HepG2 (cell line): ENCODE results near the gene NEAT1. TPM values are rescaled to one million over a fixed set of nuclear protein-coding genes. Genes with fewer than 3 reads are reported as not detected.

Experiments used
- CAMTA2 ChIP-seq: sonication (generic); formaldehyde crosslinking; IDR thresholded peaks from 2 replicates; pipeline ENCODE4 v1.4.0; 2020; ENCODE audit warnings: mild to moderate bottlenecking, missing genetic modification reagents, borderline replicate concordance
- HMG20A ChIP-seq: IDR thresholded peaks from 2 replicates; pipeline ENCODE4 v1.6.1; 2016; ENCODE audit warnings: borderline replicate concordance
- HMG20B ChIP-seq: conservative IDR thresholded peaks from 2 replicates; pipeline ENCODE4 v1.6.1; 2016; ENCODE audit warnings: missing genetic modification reagents, missing compliant biosample characterization
- LCORL ChIP-seq, 2 experiments: fragments of 450-650 bp in 1 of 2; sonication (generic) in 1 of 2; formaldehyde crosslinking in 1 of 2; IDR thresholded peaks; 2 replicates each; pipeline versions ENCODE4 v1.5.0 to v1.6.1; 2017 to 2020; ENCODE audit warnings: antibody characterized with exemption in 1 of 2, missing genetic modification reagents in 1 of 2
- MBD4 ChIP-seq: IDR thresholded peaks from 2 replicates; pipeline ENCODE4 v1.6.1; 2012; ENCODE audit warnings: low read length, inconsistent platforms, borderline replicate concordance
- MED8 ChIP-seq: sonication (generic); formaldehyde crosslinking; IDR thresholded peaks from 2 replicates; pipeline ENCODE4 v1.8.1; 2023; ENCODE audit warnings: mild to moderate bottlenecking, missing genetic modification reagents; ENCODE audit not compliant: insufficient replicate concordance
- REXO4 ChIP-seq: sonication (generic); formaldehyde crosslinking; IDR thresholded peaks from 2 replicates; pipeline ENCODE4 v1.8.0; 2022; ENCODE audit warnings: missing genetic modification reagents, mild to moderate bottlenecking, borderline replicate concordance
- SMARCE1 ChIP-seq: fragments of 450-650 bp; IDR thresholded peaks from 2 replicates; pipeline ENCODE4 v1.6.1; 2017; ENCODE audit warnings: borderline replicate concordance
- SNAPC2 ChIP-seq: sonication (generic); formaldehyde crosslinking; IDR thresholded peaks from 2 replicates; pipeline ENCODE4 v1.8.1; 2022; ENCODE audit warnings: mild to moderate bottlenecking, missing genetic modification reagents
- TARDBP ChIP-seq: sonication (generic); formaldehyde crosslinking; IDR thresholded peaks from 2 replicates; pipeline ENCODE4 v1.8.0; 2022; ENCODE audit warnings: mild to moderate bottlenecking, missing genetic modification reagents
- TFDP1 ChIP-seq: IDR thresholded peaks from 2 replicates; pipeline ENCODE4 v1.6.1; 2016; ENCODE audit warnings: missing compliant biosample characterization, missing genetic modification reagents, borderline replicate concordance
- ZFX ChIP-seq: sonication (generic); formaldehyde crosslinking; IDR thresholded peaks from 2 replicates; pipeline ENCODE4 v1.4.0; 2020; ENCODE audit warnings: mild to moderate bottlenecking, low read depth, missing genetic modification reagents, moderate library complexity
- ZNF326 ChIP-seq: sonication (generic); formaldehyde crosslinking; IDR thresholded peaks from 2 replicates; pipeline ENCODE4 v1.4.0; 2020; ENCODE audit warnings: missing genetic modification reagents, borderline replicate concordance
- ZNF564 ChIP-seq: sonication (generic); formaldehyde crosslinking; IDR thresholded peaks from 2 replicates; pipeline ENCODE4 v1.8.1; 2023; ENCODE audit warnings: mild to moderate bottlenecking, missing genetic modification reagents
- ZSCAN31 ChIP-seq: sonication (generic); formaldehyde crosslinking; IDR thresholded peaks from 2 replicates; pipeline ENCODE4 v1.5.0; 2020; ENCODE audit warnings: low read depth, mild to moderate bottlenecking, missing genetic modification reagents
- polyA plus RNA-seq, 8 experiments: library from polyadenylated mRNA; depleted of rRNA in 3 of 8; stranded (reverse) in 7 of 8; unstranded in 1 of 8; fragments of >200 nt; fragmentation: Illumina TruSeq in 4 of 8; extraction: Trizol in 4 of 8; gene quantifications; 2 replicates each; pipeline versions ENCODE4 v1.2.1 to v1.2.3, GENCODE V29; 2011 to 2016; ENCODE audit warnings: low read depth in 4 of 8, missing spikeins in 1 of 8, mixed read lengths in 1 of 8; ENCODE audit not compliant: insufficient read depth in 1 of 8
- total RNA-seq, 5 experiments: library from RNA; depleted of rRNA; stranded (reverse); fragments of >200 nt; fragmentation: Illumina TruSeq; extraction: Trizol; gene quantifications; 2 replicates each; pipeline ENCODE4 v1.2.3, GENCODE V29; 2016; ENCODE audit warnings: low read depth in 1 of 5
- TF ChIP-seq, protein P1 (sequence below): sonication (generic); formaldehyde crosslinking; IDR thresholded peaks from 2 replicates; pipeline ENCODE4 v1.4.0; 2020; ENCODE audit warnings: missing genetic modification reagents, borderline replicate concordance
- TF ChIP-seq, protein P2 (sequence below): sonication (generic); formaldehyde crosslinking; IDR thresholded peaks from 2 replicates; pipeline ENCODE4 v1.4.0; 2020; ENCODE audit warnings: low read depth, mild to moderate bottlenecking, missing genetic modification reagents
- TF ChIP-seq, protein P3 (sequence below): sonication (generic); formaldehyde crosslinking; IDR thresholded peaks from 2 replicates; pipeline ENCODE4 v1.8.1; 2023; ENCODE audit warnings: mild to moderate bottlenecking, missing genetic modification reagents
- TF ChIP-seq, protein P4 (sequence below): sonication (generic); formaldehyde crosslinking; IDR thresholded peaks from 2 replicates; pipeline ENCODE4 v1.9.0; 2022; ENCODE audit warnings: missing genetic modification reagents, mild to moderate bottlenecking, borderline replicate concordance

NEAT1 gene
- total and polyA plus RNA-seq, 2 of the 13 experiments (the other 11 are each of a cell fraction or from before 2014, with no cell fraction given): 20.5 to 41.2 TPM

DNA sequence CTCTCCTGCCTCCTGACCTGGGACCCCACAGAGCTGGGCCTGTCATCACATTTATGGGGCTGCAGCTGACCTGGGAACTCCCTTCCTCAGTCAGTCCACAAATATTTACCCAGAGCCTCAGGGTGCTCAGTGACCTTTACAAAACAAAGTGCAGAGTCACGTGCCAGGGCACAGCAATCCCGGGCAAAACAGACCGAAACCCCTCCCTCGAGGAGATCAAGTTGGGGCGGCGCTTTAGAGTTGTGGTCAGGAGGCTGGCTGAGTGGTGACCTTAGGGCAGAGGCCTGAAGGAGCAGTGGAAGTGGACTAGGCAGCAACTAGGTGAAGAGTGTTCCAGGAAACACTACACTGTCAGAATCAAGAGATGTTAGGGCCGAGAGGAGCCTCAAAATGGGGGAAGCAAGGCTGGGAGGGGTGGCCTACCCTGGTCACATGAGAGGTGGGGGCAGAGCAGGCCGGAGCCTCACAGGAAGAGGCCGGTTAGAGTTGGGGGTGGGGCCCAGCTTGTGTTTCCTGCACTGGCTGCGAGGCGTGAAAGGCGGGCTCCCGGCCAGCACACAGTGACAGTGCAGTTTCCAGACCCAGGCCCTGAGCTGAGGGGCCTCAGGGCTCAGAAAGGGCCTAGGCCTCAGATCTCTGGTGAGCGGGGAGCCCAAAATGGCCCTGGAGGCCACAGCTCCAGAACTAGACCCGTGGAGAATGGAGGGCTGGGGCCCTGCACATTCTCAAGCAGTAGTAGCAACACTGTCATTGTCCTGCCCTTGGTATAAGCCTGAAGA is 3.7 kb upstream of the NEAT1 start (continued):
- TF ChIP-seq, protein P1, sequence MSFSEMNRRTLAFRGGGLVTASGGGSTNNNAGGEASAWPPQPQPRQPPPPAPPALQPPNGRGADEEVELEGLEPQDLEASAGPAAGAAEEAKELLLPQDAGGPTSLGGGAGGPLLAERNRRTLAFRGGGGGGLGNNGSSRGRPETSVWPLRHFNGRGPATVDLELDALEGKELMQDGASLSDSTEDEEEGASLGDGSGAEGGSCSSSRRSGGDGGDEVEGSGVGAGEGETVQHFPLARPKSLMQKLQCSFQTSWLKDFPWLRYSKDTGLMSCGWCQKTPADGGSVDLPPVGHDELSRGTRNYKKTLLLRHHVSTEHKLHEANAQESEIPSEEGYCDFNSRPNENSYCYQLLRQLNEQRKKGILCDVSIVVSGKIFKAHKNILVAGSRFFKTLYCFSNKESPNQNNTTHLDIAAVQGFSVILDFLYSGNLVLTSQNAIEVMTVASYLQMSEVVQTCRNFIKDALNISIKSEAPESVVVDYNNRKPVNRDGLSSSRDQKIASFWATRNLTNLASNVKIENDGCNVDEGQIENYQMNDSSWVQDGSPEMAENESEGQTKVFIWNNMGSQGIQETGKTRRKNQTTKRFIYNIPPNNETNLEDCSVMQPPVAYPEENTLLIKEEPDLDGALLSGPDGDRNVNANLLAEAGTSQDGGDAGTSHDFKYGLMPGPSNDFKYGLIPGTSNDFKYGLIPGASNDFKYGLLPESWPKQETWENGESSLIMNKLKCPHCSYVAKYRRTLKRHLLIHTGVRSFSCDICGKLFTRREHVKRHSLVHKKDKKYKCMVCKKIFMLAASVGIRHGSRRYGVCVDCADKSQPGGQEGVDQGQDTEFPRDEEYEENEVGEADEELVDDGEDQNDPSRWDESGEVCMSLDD (CRISPR knock-in tag): peak; percentile 95; the same call in 1 of the 2 replicates
- no peak for TF ChIP-seq REXO4 (CRISPR knock-in tag)
- TF ChIP-seq, protein P2, sequence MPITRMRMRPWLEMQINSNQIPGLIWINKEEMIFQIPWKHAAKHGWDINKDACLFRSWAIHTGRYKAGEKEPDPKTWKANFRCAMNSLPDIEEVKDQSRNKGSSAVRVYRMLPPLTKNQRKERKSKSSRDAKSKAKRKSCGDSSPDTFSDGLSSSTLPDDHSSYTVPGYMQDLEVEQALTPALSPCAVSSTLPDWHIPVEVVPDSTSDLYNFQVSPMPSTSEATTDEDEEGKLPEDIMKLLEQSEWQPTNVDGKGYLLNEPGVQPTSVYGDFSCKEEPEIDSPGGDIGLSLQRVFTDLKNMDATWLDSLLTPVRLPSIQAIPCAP (CRISPR knock-in tag): 0 out of 2 replicates have a peak, but pooled peaks have one; percentile 7
- TF ChIP-seq TFDP1 (CRISPR knock-in tag): peak; percentile 28; the same call in 1 of the 2 replicates
- TF ChIP-seq ZNF564 (CRISPR knock-in tag): peak; percentile 81; the same call in 1 of the 2 replicates
- peak; percentile 96 for TF ChIP-seq TARDBP
- TF ChIP-seq HMG20B (CRISPR knock-in tag): peak; percentile 84
- no peak for TF ChIP-seq MBD4
- TF ChIP-seq HMG20A (CRISPR knock-in tag): peak; percentile 93
- TF ChIP-seq SMARCE1: no peak
- TF ChIP-seq MED8: peak; percentile 98
- TF ChIP-seq SNAPC2: peak; percentile 88; the same call in 1 of the 2 replicates
- no peak for TF ChIP-seq ZNF326 (CRISPR knock-in tag)
- TF ChIP-seq, protein P3, sequence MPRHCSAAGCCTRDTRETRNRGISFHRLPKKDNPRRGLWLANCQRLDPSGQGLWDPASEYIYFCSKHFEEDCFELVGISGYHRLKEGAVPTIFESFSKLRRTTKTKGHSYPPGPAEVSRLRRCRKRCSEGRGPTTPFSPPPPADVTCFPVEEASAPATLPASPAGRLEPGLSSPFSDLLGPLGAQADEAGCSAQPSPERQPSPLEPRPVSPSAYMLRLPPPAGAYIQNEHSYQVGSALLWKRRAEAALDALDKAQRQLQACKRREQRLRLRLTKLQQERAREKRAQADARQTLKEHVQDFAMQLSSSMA (CRISPR knock-in tag): peak; percentile 18; the same call in 1 of the 2 replicates
- no peak for TF ChIP-seq CAMTA2 (CRISPR knock-in tag)
- peak; percentile 98 for TF ChIP-seq ZFX
- TF ChIP-seq ZSCAN31 (CRISPR knock-in tag): peak; percentile 80
- TF ChIP-seq, protein P4, sequence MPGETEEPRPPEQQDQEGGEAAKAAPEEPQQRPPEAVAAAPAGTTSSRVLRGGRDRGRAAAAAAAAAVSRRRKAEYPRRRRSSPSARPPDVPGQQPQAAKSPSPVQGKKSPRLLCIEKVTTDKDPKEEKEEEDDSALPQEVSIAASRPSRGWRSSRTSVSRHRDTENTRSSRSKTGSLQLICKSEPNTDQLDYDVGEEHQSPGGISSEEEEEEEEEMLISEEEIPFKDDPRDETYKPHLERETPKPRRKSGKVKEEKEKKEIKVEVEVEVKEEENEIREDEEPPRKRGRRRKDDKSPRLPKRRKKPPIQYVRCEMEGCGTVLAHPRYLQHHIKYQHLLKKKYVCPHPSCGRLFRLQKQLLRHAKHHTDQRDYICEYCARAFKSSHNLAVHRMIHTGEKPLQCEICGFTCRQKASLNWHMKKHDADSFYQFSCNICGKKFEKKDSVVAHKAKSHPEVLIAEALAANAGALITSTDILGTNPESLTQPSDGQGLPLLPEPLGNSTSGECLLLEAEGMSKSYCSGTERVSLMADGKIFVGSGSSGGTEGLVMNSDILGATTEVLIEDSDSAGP (CRISPR knock-in tag): peak; percentile 89
- TF ChIP-seq LCORL (IDR thresholded peaks at IDR 0.05): peak; percentile 59; the same call in 1 of the 2 replicates
- peak; percentile 92 for TF ChIP-seq LCORL (CRISPR knock-in tag; IDR thresholded peaks at IDR 0.05)
